H9 (cell line): ENCODE data around the gene APOH. TPM values are rescaled to one million over a fixed set of nuclear protein-coding genes. Genes with fewer than 3 reads are reported as not detected.

Source experiments
- DNase-seq: peaks from one replicate; pipeline ENCODE4 v3.0.0-alpha.2; 2017
- H2AFZ ChIP-seq: one replicate; pipeline ENCODE4 v1.6.1; 2013; ENCODE audit warnings: mild to moderate bottlenecking, low read length, control low read depth, moderate library complexity
- H2AK5ac ChIP-seq: 2 replicates; pipeline ENCODE4 v1.6.1; 2013; ENCODE audit warnings: low read length, control low read depth, mixed read lengths; ENCODE audit not compliant: insufficient read length
- H2BK120ac ChIP-seq: one replicate; pipeline ENCODE4 v1.6.1; 2013; ENCODE audit warnings: low read depth, mild to moderate bottlenecking, low read length, control low read depth, inconsistent platforms; ENCODE audit not compliant: poor library complexity, severe bottlenecking
- H2BK12ac ChIP-seq: 2 replicates; pipeline ENCODE4 v1.6.1; 2013; ENCODE audit warnings: low read length, control low read depth, mixed read lengths, low read depth; ENCODE audit not compliant: insufficient read length
- H2BK15ac ChIP-seq: 2 replicates; pipeline ENCODE4 v1.6.1; 2013; ENCODE audit warnings: low read depth, low read length, control low read depth
- H2BK20ac ChIP-seq: one replicate; pipeline ENCODE4 v1.6.1; 2013; ENCODE audit warnings: low read depth, mild to moderate bottlenecking, low read length, control low read depth, inconsistent platforms; ENCODE audit not compliant: poor library complexity, severe bottlenecking
- H2BK5ac ChIP-seq: 2 replicates; pipeline ENCODE4 v1.6.1; 2013; ENCODE audit warnings: low read length, control low read depth, mixed read lengths; ENCODE audit not compliant: insufficient read length
- H3K14ac ChIP-seq: 2 replicates; pipeline ENCODE4 v1.6.1; 2013; ENCODE audit warnings: low read length, control low read depth; ENCODE audit not compliant: insufficient read depth
- H3K18ac ChIP-seq: 2 replicates; pipeline ENCODE4 v1.6.1; 2013; ENCODE audit warnings: low read depth, mild to moderate bottlenecking, mixed read lengths, low read length, control low read depth; ENCODE audit not compliant: insufficient read length
- H3K23ac ChIP-seq: 2 replicates; pipeline ENCODE4 v1.6.1; 2013; ENCODE audit warnings: low read length, control low read depth, mixed read lengths, low read depth; ENCODE audit not compliant: insufficient read length
- H3K23me2 ChIP-seq: 2 replicates; pipeline ENCODE4 v1.6.1; 2013; ENCODE audit warnings: low read depth, mild to moderate bottlenecking, mixed read lengths, low read length, control low read depth; ENCODE audit not compliant: insufficient read length, poor library complexity, severe bottlenecking
- H3K27ac ChIP-seq: 2 replicates; pipeline ENCODE4 v1.5.1; 2013; ENCODE audit warnings: low read length, control low read depth, mixed read lengths, low read depth; ENCODE audit not compliant: insufficient read length
- H3K27me3 ChIP-seq: 2 replicates; pipeline ENCODE4 v1.6.1; 2013; ENCODE audit warnings: low read length, control low read depth, inconsistent platforms; ENCODE audit not compliant: insufficient read depth
- H3K4ac ChIP-seq: 2 replicates; pipeline ENCODE4 v1.6.1; 2013; ENCODE audit warnings: low read depth, mild to moderate bottlenecking, control low read depth, inconsistent platforms, low read length, moderate library complexity
- H3K4me1 ChIP-seq: 2 replicates; pipeline ENCODE4 v1.6.1; 2013; ENCODE audit warnings: low read length, control low read depth, inconsistent platforms; ENCODE audit not compliant: insufficient read depth
- H3K4me2 ChIP-seq: 2 replicates; pipeline ENCODE4 v1.6.1; 2013; ENCODE audit warnings: low read length, control low read depth, mixed read lengths; ENCODE audit not compliant: insufficient read length, insufficient read depth
- H3K56ac ChIP-seq: 2 replicates; pipeline ENCODE4 v1.6.1; 2013; ENCODE audit warnings: low read depth, mild to moderate bottlenecking, mixed read lengths, low read length, control low read depth; ENCODE audit not compliant: insufficient read length
- H3K79me1 ChIP-seq: 2 replicates; pipeline ENCODE4 v1.6.1; 2013; ENCODE audit warnings: low read depth, mild to moderate bottlenecking, moderate library complexity, low read length, control low read depth, inconsistent platforms; ENCODE audit not compliant: insufficient read depth, poor library complexity, severe bottlenecking
- H3K79me2 ChIP-seq: 2 replicates; pipeline ENCODE4 v1.6.1; 2013; ENCODE audit warnings: low read length, control low read depth, inconsistent platforms; ENCODE audit not compliant: insufficient read depth
- H3K9ac ChIP-seq: 2 replicates; pipeline ENCODE4 v1.6.1; 2013; ENCODE audit warnings: low read length, control low read depth, mixed read lengths; ENCODE audit not compliant: insufficient read length; ENCODE audit errors: extremely low read depth
- H3K9me3 ChIP-seq: one replicate; pipeline ENCODE4 v1.6.1; 2013; ENCODE audit warnings: low read depth, low read length, inconsistent platforms; ENCODE audit not compliant: control insufficient read depth
- H3T11ph ChIP-seq: one replicate; pipeline ENCODE4 v1.6.1; 2013; ENCODE audit warnings: mild to moderate bottlenecking, low read length, control low read depth, inconsistent platforms
- H4K20me1 ChIP-seq: one replicate; pipeline ENCODE4 v1.6.1; 2013; ENCODE audit not compliant: control insufficient read depth, insufficient read length, insufficient read depth
- H4K5ac ChIP-seq: 2 replicates; pipeline ENCODE4 v1.6.1; 2013; ENCODE audit warnings: low read depth, mild to moderate bottlenecking, mixed read lengths, low read length, control low read depth; ENCODE audit not compliant: insufficient read length
- H4K8ac ChIP-seq: replicated peaks from 2 replicates; pipeline ENCODE4 v1.6.1; 2013; ENCODE audit warnings: low read length, control low read depth, mixed read lengths, low read depth; ENCODE audit not compliant: insufficient read length
- H4K91ac ChIP-seq: 2 replicates; pipeline ENCODE4 v1.6.1; 2013; ENCODE audit warnings: low read depth, mild to moderate bottlenecking, moderate library complexity, mixed read lengths, low read length, control low read depth; ENCODE audit not compliant: insufficient read length
- H3K27ac Mint-ChIP-seq, 3 experiments: 2 replicates in 2 of 3; 3 replicates in 1 of 3; pipeline ENCODE4 v1.8.0; 2020 to 2021; ENCODE audit warnings: mixed read lengths in 3 of 3, mild to moderate bottlenecking in 1 of 3, moderate library complexity in 1 of 3
- H3K27me3 Mint-ChIP-seq: 2 replicates; pipeline ENCODE4 v1.8.0; 2021; ENCODE audit warnings: low read depth, mild to moderate bottlenecking, moderate library complexity, mixed read lengths
- H3K36me3 Mint-ChIP-seq, 3 experiments: 2 replicates in 2 of 3; 3 replicates in 1 of 3; pipeline ENCODE4 v1.8.0; 2020 to 2021; ENCODE audit warnings: low read depth in 3 of 3, mixed read lengths in 3 of 3; ENCODE audit not compliant: insufficient read depth in 1 of 3
- H3K4me1 Mint-ChIP-seq, 2 experiments: 2 replicates each; pipeline ENCODE4 v1.8.0; 2020; ENCODE audit warnings: mixed read lengths in 2 of 2
- H3K4me3 Mint-ChIP-seq, 2 experiments: 2 replicates in 1 of 2; 3 replicates in 1 of 2; pipeline ENCODE4 v1.8.0; 2020 to 2021; ENCODE audit warnings: mild to moderate bottlenecking in 2 of 2, mixed read lengths in 2 of 2, moderate library complexity in 1 of 2
- H3K9me3 Mint-ChIP-seq, 2 experiments: 2 replicates in 1 of 2; 3 replicates in 1 of 2; pipeline ENCODE4 v1.8.0; 2020; ENCODE audit warnings: mild to moderate bottlenecking in 2 of 2, mixed read lengths in 2 of 2, moderate library complexity in 1 of 2
- WGBS: extraction: QIAGEN DNeasy Blood & Tissue Kit; methylation state at CpG from one replicate; pipeline ENCODE4 v1.1.7; 2013; ENCODE audit warnings: missing lambda C conversion rate, low lambda C conversion rate, mixed read lengths; ENCODE audit not compliant: insufficient read length; ENCODE audit errors: extremely low coverage; 5-methylcytosine and 5-hydroxymethylcytosine counted together
- total RNA-seq: library from RNA; stranded (reverse); gene quantifications from 2 replicates; pipeline ENCODE4 v1.2.1, GENCODE V29; 2021
- TF ChIP-seq, protein P1 (sequence below): fragments of 200-600 bp; sonication (generic); conservative IDR thresholded peaks from 3 replicates; pipeline ENCODE4 v1.8.0; 2021; ENCODE audit warnings: antibody characterized with exemption, mild to moderate bottlenecking

Gene APOH
- total RNA-seq, 1 experiment from 2014 or later = not detected

- Histone ChIP-seq H3K18ac (no peak overlapping the region), H4K5ac (no peak overlapping the region), H2BK15ac (no peak overlapping the region), H4K91ac (no peak overlapping the region), H3K23ac (no peak overlapping the region), H3T11ph (no peak overlapping the region), H2BK12ac (no peak overlapping the region), H3K14ac (no peak overlapping the region), H2AK5ac (no peak overlapping the region), H2BK20ac (no peak overlapping the region), H3K56ac (no peak overlapping the region), H3K23me2 (no peaks in the 10 kb centered on the region), H3K9me3 (peaks cover 8% of the 10 kb centered on the region), H3K4ac (no peak overlapping the region), H2AFZ (no peak overlapping the region), H3K79me2 (no peaks in the 10 kb centered on the region; the same call in 1 of the 2 replicates), H4K8ac (no peak overlapping the region), H3K4me2 (no peak overlapping the region), H3K4me1 (no peaks in the 10 kb centered on the region), H2BK5ac (no peak overlapping the region), H4K20me1 (no peaks in the 10 kb centered on the region), H3K27ac (no peak overlapping the region), H3K9ac (no peak overlapping the region), H3K27me3 (no peaks in the 10 kb centered on the region), H2BK120ac (no peak overlapping the region), H3K79me1 (no peaks in the 10 kb centered on the region)
- TF ChIP-seq, protein P1, sequence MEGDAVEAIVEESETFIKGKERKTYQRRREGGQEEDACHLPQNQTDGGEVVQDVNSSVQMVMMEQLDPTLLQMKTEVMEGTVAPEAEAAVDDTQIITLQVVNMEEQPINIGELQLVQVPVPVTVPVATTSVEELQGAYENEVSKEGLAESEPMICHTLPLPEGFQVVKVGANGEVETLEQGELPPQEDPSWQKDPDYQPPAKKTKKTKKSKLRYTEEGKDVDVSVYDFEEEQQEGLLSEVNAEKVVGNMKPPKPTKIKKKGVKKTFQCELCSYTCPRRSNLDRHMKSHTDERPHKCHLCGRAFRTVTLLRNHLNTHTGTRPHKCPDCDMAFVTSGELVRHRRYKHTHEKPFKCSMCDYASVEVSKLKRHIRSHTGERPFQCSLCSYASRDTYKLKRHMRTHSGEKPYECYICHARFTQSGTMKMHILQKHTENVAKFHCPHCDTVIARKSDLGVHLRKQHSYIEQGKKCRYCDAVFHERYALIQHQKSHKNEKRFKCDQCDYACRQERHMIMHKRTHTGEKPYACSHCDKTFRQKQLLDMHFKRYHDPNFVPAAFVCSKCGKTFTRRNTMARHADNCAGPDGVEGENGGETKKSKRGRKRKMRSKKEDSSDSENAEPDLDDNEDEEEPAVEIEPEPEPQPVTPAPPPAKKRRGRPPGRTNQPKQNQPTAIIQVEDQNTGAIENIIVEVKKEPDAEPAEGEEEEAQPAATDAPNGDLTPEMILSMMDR = no peak
- no peak overlapping the region for H3K4me3 Mint-ChIP-seq
- peaks cover 3 to 8% (median 8%) of the 10 kb centered on the region in 3 experiments; a peak in 4 of 7 replicates for H3K36me3 Mint-ChIP-seq
- no peaks in the 10 kb centered on the region; the same call in 1 of the 2 replicates for H3K27me3 Mint-ChIP-seq
- H3K27ac Mint-ChIP-seq = no peak overlapping the region
- DNase-seq = no peak
- peaks cover 15 to 16% of the 10 kb centered on the region in 2 experiments for H3K4me1 Mint-ChIP-seq
- WGBS = no CpG with 5 or more reads among the region's 9 CpGs
- peaks cover 0 to 8% of the 10 kb centered on the region in 2 experiments; a peak in 3 of 5 replicates for H3K9me3 Mint-ChIP-seq
Observed at GRCh38 chr17:66211047-66211810, 18.0 kb downstream of the APOH start.
